CD4-positive, alpha-beta T cell treated with Interleukin-1 beta for 1 hour (primary cell): ENCODE measurements around the gene TNRC6B.
"Not testable (repeated sequence)": the region's sequence is repeated elsewhere in the genome, so short reads cannot be mapped to it uniquely, and the experiment has no call there.

ENCODE experiments used
- DNase-seq, 2 donors: peaks; one replicate each; pipeline ENCODE4 v3.0.0-alpha.2; 2020 to 2022

TNRC6B gene

DNA sequence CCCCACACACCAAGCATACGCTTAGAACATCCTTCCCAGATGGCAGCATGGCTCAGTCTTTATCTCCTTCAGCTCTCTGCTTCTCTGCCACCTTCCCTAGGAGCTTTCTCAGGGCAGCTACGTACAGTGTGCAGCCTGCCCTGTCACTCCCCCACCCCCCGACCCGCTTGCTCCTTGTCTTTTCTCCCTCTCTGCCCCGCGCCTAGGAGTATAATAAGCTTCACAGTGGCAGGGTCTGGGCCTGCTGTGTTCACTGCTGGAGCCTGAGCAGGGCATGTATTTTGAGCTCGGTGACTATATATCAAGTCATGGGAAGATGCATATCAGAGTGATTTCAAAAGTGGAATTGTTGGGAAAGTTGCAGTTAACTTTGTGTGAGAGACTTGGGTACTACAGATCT lies 112.8 kb downstream of the TNRC6B start:
- no peak for DNase-seq

- DNase-seq: no peak
These were observed 117.0 kb downstream of the TNRC6B start for GRCh38 chr22:40294696-40295095.

GRCh38 chr22:40300316-40300715 lies 122.6 kb downstream of the TNRC6B start:
- no peak for DNase-seq

DNA sequence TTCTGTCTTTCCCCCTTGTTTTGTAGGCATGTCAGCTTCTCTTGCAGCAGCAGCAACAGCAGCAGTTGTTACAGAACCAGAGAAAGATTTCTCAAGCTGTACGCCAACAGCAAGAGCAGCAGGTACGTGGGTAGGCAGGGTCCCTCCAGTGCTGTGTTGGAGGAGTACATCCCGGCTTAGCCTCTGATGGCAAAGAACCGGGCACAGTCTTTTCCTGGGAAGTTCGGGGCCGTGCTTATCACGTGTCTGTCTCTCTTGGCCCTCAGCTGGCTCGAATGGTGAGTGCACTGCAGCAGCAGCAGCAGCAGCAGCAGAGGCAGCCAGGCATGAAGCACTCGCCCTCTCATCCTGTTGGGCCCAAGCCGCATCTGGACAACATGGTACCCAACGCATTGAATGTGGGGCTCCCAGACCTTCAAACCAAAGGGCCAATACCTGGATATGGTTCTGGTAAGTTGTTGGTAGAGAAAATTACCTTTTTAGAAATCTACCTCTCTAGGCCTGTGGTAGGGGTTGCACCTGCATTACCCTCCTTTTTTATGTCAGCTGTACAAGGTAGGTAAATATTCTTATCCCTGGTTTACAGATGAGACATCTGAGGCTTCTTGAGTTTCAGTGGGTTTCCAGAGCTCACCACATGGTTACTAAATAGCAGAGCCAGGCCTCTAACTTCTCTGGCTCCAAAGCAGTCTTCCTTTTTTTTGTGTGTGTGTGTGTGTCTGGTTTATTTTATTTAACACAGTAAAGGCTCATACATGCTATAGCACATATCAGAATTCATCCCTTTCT lies 123.4 kb downstream of the TNRC6B start:
- no peak for DNase-seq

- no peak for DNase-seq
These were observed 124.4 kb downstream of the TNRC6B start for GRCh38 chr22:40302149-40302548.

DNA sequence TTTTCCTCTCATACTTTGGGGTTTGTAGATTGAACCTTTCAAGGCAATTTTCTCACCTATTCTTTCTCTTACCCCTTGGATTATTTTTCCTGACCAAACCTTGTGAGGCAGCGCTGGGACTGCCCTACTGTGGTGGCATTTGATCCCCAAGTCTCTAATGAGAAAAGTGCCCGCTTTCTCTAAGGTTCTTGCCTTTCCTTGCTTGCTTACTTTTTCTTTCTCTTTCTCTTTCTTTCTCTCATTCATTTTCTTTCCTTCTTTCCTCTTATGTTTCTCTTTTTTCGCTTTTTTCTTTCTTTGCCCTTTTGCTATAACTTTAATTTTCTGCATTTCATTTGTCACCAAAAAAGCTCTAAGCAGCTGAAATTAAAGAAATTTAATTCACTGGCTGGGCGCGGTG lies 127.9 kb downstream of the TNRC6B start:
- DNase-seq: no peak

DNA sequence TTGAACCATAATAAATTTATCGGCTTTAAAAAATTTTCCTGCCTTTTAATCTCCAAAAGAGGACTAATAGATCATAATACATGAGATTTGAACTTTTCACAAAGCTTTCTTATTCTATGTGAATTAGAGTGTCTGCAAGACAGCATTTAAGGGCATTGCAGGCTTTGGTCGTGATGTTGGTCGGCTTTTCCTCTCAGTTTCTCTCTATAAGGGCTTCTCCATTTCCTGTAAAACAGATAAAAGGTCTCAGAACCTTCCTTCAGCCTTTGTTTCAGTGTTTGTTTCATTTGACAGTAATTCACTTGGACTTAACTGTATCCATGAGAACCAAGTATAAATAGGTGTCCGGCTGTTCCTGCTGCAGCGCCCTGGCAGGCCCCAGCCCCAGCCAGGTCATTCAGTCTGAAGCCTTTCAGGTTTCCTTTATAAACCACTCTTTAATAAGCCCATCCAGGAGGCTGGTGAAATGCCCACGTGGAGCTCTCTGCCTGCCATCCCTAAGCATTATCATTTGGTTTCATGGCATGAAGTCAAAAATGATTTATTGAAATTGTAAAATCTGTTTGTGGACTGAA lies 131.4 kb downstream of the TNRC6B start:
- no peak for DNase-seq

DNA sequence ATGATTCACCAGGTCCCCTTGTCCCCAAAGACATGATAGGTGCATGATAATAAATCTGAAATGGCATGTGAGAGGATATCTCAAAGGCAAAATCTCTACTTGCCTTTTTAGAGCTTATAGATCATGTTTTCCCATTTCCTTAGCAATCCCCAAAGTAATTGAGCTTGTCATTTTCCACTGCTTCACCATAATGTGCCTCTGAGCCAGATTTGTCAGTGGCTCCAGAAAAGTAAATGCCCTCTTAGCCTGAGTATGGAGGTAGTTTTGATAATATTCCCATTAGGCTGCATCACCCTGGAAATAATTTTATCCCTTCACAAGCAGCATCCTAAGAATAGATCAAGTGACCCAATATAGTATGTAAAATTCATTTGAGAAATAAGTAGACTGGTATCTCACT lies 131.9 kb downstream of the TNRC6B start:
- no peak for DNase-seq

- no peak for DNase-seq
These were observed 132.5 kb downstream of the TNRC6B start for GRCh38 chr22:40310081-40310767.

DNA sequence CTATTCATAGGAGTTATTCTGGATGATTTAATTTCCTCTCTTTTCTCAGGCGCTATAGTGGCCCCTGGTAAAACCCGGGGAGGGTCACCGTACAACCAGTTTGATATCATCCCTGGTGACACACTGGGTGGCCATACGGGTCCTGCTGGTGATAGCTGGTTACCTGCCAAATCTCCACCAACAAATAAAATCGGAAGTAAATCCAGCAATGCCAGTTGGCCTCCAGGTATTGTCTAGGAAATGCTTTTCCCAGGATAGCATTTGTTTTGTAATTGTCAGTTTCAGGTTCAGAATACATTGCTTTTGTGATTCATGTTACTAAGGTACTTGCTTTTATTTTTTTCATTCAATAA lies 133.0 kb downstream of the TNRC6B start:
- no peak for DNase-seq

DNA sequence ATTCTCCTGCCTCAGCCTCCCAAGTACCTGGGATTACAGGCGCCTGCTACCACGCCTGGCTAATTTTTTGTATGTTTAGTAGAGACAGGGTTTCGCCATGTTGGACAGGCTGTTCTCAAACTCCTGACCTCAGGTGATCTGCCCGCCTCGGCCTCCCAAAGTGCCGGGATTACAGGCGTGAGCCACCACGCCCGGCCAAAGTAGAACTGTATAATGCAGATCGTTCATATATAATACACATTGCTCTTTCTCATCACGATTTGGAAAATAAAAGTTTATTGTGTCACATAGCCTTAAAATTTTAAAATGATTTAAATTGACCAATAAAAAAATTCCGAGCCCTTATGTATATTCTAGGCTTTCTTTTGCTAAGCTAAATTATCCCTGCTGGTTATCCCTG lies 133.9 kb downstream of the TNRC6B start:
- DNase-seq: not testable (repeated sequence)

- no peak for DNase-seq
These were observed 134.3 kb downstream of the TNRC6B start for GRCh38 chr22:40312050-40312449.

- DNase-seq: no peak
These were observed 135.3 kb downstream of the TNRC6B start for GRCh38 chr22:40313007-40313406.

GRCh38 chr22:40314041-40314440 lies 136.3 kb downstream of the TNRC6B start:
- DNase-seq: no peak

- no peak for DNase-seq
These were observed 143.0 kb downstream of the TNRC6B start for GRCh38 chr22:40320687-40321086.

- no peak for DNase-seq
These were observed 144.3 kb downstream of the TNRC6B start for GRCh38 chr22:40322021-40322420.

- no peak for DNase-seq
These were observed 145.2 kb downstream of the TNRC6B start for GRCh38 chr22:40322818-40323447.

DNA sequence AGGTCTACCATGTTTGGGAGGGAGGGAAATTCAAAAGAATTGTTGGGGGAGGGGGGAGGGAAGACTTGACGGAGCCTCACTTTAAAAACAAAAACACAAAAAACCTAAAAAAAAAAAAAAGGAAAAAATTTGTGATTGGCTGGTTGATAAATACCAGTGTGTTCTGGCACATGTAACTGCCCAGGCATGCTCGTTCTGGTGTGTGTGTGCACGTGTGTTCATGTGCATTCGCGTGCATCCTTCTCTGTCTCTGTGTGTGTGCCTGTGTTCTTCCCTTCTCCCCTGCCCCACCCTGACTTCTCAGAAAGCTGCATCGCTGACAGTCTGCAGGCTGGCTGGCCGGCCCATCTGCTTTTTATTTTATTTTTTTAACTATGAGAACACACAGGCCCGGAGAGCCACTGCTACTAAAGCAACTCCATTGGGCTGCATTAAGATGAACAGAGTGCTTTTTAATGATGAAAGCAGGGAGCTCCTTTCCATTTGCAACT lies 146.0 kb downstream of the TNRC6B start:
- DNase-seq: peak; percentile 35 to 39

GRCh38 chr22:40324468-40325305 lies 147.0 kb downstream of the TNRC6B start:
- DNase-seq: peak; percentile 62 to 71

DNA sequence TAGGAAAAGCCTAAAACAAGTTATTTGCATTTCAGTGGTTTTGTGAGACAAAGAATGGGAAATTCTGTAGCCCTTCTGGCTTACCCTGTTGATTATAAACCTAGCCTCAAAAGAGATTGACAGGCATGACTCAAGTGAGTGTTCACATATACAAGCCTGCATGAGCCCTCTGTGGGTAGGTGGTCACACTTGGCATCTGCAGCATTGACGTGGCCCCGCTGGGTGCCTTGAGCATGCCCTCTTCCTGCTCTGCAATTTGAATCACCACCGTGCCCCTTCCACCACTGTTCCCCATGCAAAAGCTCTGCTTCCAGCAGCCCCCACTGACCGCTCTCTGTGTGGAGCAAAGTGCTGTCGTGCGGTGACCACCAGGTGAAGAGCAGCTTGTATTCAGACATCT lies 147.6 kb downstream of the TNRC6B start:
- DNase-seq: peak; percentile 36 to 50

DNA sequence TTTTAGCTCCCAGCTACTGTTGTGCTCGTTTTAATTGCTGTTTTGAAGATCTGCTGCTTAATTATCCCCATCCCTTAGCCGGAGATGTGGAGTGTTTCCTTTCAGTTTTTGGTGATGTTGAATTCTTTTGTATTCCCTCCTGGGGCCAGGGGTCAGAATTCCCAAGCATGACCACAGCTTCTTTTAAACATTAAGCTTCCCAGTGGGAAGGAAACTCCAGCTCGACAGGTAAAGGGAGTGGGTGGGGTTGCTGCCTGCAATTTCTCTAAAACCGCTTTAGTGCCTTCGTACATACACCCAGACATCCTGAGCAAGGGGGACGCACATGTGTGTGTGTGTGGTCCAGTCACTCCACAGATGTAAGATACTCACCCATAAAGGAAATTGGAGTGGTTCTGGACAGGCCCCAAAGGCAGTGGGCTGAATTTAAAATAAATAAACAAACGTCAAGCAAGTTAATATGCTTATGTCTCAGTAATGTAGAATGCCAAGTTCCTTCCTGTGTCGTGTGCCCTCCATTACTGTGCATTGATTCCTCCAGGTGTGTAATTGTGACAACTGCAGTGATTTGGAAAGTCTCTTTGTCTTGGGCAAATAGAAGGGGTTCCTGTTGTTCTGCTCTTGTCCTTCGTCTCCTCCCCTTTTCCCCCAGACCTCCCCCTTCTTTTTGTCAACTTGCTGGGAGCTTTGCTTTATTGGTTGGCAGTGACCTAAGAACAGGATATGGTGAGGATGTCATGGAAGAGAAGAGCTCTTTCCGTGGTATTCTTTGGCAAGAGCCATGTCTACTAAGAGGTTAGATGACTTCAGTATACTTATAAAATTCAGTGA lies 149.4 kb downstream of the TNRC6B start:
- DNase-seq: peak in 1 of 2 donors; percentile 36
